Testis (tissue), 3 donors: ENCODE measurements around the gene XIRP2. TPM values are rescaled to one million over a fixed set of nuclear protein-coding genes. Genes with fewer than 3 reads are reported as not detected.

Source experiments
- DNase-seq: peaks from one replicate; pipeline ENCODE4 v3.0.0-alpha.2; 2019
- H3K27ac ChIP-seq, 2 donors: fragments of 200-600 bp; sonication (generic); one replicate each; pipeline ENCODE4 v1.5.1; 2019
- H3K27me3 ChIP-seq: fragments of 200-600 bp; sonication (generic); one replicate; pipeline ENCODE4 v1.5.1; 2019
- H3K36me3 ChIP-seq: fragments of 200-600 bp; sonication (generic); one replicate; pipeline ENCODE4 v1.5.1; 2017; ENCODE audit warnings: low read depth; ENCODE audit errors: missing control alignments
- H3K4me1 ChIP-seq: fragments of 200-600 bp; sonication (generic); one replicate; pipeline ENCODE4 v1.5.1; 2019
- H3K4me3 ChIP-seq, 2 donors: fragments of 200-600 bp; sonication (generic); one replicate each; pipeline ENCODE4 v1.5.1; 2017 to 2019
- H3K9me3 ChIP-seq: fragments of 200-600 bp; sonication (generic); one replicate; pipeline ENCODE4 v1.5.1; 2017
- CTCF ChIP-seq, 3 experiments: fragments of 450-650 bp in 2 of 3; fragments of 200-600 bp in 1 of 3; sonication (generic) in 1 of 3; IDR thresholded peaks; one replicate each; pipeline ENCODE4 v1.5.1; 2016 to 2019; ENCODE audit warnings: antibody characterized with exemption in 3 of 3, mild to moderate bottlenecking in 2 of 3, moderate library complexity in 1 of 3
- POLR2A ChIP-seq: fragments of 450-650 bp; IDR thresholded peaks from one replicate; pipeline ENCODE4 v1.6.1; 2017; ENCODE audit warnings: antibody characterized with exemption, mild to moderate bottlenecking, moderate library complexity
- WGBS, 2 donors: methylation state at CpG; one replicate each; pipeline ENCODE4 v1.1.5; 2018; 5-methylcytosine and 5-hydroxymethylcytosine counted together
- intact Hi-C: fragments of 100-400 bp; cut with DNase I; formaldehyde crosslinking; loops from one replicate; pipeline ENCODE4 v1.15.1; 2023; ENCODE audit warnings: low total_unique reads
- polyA plus RNA-seq: library from polyadenylated mRNA; stranded (reverse); fragments of 350-450 nt; fragmentation: Illumina TruSeq; extraction: RNeasy Lipid Tissue Mini Kit (QIAGEN cat#74804); gene quantifications from one replicate; pipeline ENCODE4 v1.2.3, GENCODE V29; 2014; ENCODE audit warnings: low read depth, low replicate concordance; ENCODE audit not compliant: insufficient read depth
- total RNA-seq, 2 donors: library from RNA; depleted of rRNA; stranded (reverse); fragments of >200 nt; gene quantifications; one replicate each; pipeline ENCODE4 v1.2.3, GENCODE V29; 2016

XIRP2 gene
- total and polyA plus RNA-seq, 3 donors from 2014 or later, result 1.1 to 5.9 (median 3.9) TPM

- intact Hi-C loops, result no loop called here
Observed at GRCh38 chr2:167144179-167144898, 256.1 kb downstream of the XIRP2 start.

GRCh38 chr2:167147271-167147941 lies 259.1 kb downstream of the XIRP2 start:
- Histone ChIP-seq H3K4me3 (no peak overlapping the region), H3K27ac (no peak overlapping the region), H3K4me1 (no peaks in the 10 kb centered on the region), H3K9me3 (no peaks in the 10 kb centered on the region), H3K27me3 (no peaks in the 10 kb centered on the region), H3K36me3 (no peaks in the 10 kb centered on the region)
- TF ChIP-seq CTCF (IDR thresholded peaks at IDR 0.05), result no peak
- no peak for TF ChIP-seq POLR2A
- intact Hi-C loops, result no loop called here
- DNase-seq, result no peak
- WGBS, 2 donors, result 73 to 81% methylated on average over 6 of the region's 6 CpGs

More at GRCh38 chr2:167144179-167144898, 256.1 kb downstream of the XIRP2 start:
- DNase-seq, result no peak
- Histone ChIP-seq H3K36me3 (no peaks in the 10 kb centered on the region), H3K4me1 (no peaks in the 10 kb centered on the region), H3K27me3 (no peaks in the 10 kb centered on the region), H3K9me3 (no peaks in the 10 kb centered on the region), H3K4me3 (no peak overlapping the region), H3K27ac (no peak overlapping the region)
- no peak for TF ChIP-seq CTCF (IDR thresholded peaks at IDR 0.05)
- TF ChIP-seq POLR2A, result no peak
- WGBS, 2 donors, result 39 to 55% methylated on average over 5 of the region's 5 CpGs

- H3K27me3 ChIP-seq, result no peaks in the 10 kb centered on the region
- no peak overlapping the region for H3K4me3 ChIP-seq
- 67 to 83% methylated on average over 1 of the region's 1 CpG for WGBS, 2 donors
- H3K4me1 ChIP-seq, result no peaks in the 10 kb centered on the region
- intact Hi-C loops, result no loop called here
- H3K27ac ChIP-seq, result no peak overlapping the region
- DNase-seq, result no peak
- no peaks in the 10 kb centered on the region for H3K9me3 ChIP-seq
- TF ChIP-seq POLR2A, result no peak
- no peak for TF ChIP-seq CTCF (IDR thresholded peaks at IDR 0.05)
- no peaks in the 10 kb centered on the region for H3K36me3 ChIP-seq
Observed at GRCh38 chr2:167151894-167152293, 263.6 kb downstream of the XIRP2 start.

- DNase-seq, result no peak
- Histone ChIP-seq H3K27me3 (no peaks in the 10 kb centered on the region), H3K9me3 (no peaks in the 10 kb centered on the region), H3K36me3 (no peaks in the 10 kb centered on the region), H3K27ac (no peak overlapping the region), H3K4me3 (no peak overlapping the region), H3K4me1 (no peaks in the 10 kb centered on the region)
- intact Hi-C loops, result no loop called here
- WGBS, 2 donors, result 51% methylated on average over 1 of the region's 1 CpG
- TF ChIP-seq POLR2A, result no peak
- no peak for TF ChIP-seq CTCF (IDR thresholded peaks at IDR 0.05)
Observed at GRCh38 chr2:167157523-167157922, 269.2 kb downstream of the XIRP2 start.
